GM10248 (cell line): ENCODE results near the gene AMFR.

Experiments used
- CTCF ChIA-PET: fragments of 300-600 bp; sonication (Branson Sonifier 250); formaldehyde crosslinking; extraction: SDS; loops from one replicate; lab custom pipeline; 2021; ENCODE audit warnings: antibody characterized with exemption; lab: Yijun Ruan, JAX
- POLR2A ChIA-PET: fragments of 350-650 bp; sonication (Branson Sonifier 250); formaldehyde crosslinking; extraction: SDS; loops from one replicate; lab custom pipeline; 2020; ENCODE audit warnings: antibody characterized with exemption; lab: Yijun Ruan, JAX
- DNase-seq: peaks from one replicate; pipeline ENCODE4 v3.0.0; 2012; ENCODE audit errors: extremely low spot score
- TF ChIP-seq, protein P1 (sequence below): IDR thresholded peaks from 2 replicates; pipeline ENCODE4 v1.5.1; 2012; ENCODE audit warnings: mild to moderate bottlenecking, low read depth; ENCODE audit errors: extremely low read depth, missing control alignments, control extremely low read depth

AMFR gene

GRCh38 chr16:56315955-56316354 lies 109.4 kb downstream of the AMFR start:
- TF ChIP-seq, protein P1, sequence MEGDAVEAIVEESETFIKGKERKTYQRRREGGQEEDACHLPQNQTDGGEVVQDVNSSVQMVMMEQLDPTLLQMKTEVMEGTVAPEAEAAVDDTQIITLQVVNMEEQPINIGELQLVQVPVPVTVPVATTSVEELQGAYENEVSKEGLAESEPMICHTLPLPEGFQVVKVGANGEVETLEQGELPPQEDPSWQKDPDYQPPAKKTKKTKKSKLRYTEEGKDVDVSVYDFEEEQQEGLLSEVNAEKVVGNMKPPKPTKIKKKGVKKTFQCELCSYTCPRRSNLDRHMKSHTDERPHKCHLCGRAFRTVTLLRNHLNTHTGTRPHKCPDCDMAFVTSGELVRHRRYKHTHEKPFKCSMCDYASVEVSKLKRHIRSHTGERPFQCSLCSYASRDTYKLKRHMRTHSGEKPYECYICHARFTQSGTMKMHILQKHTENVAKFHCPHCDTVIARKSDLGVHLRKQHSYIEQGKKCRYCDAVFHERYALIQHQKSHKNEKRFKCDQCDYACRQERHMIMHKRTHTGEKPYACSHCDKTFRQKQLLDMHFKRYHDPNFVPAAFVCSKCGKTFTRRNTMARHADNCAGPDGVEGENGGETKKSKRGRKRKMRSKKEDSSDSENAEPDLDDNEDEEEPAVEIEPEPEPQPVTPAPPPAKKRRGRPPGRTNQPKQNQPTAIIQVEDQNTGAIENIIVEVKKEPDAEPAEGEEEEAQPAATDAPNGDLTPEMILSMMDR, result no peak
- no peak for DNase-seq
- POLR2A ChIA-PET, result no interaction called here
- CTCF ChIA-PET, result interaction anchor here (1.0 kb wide), 1 partner anchor 369 kb away, joined by 4 read pairs; no protein-coding TSS in a partner anchor

DNA sequence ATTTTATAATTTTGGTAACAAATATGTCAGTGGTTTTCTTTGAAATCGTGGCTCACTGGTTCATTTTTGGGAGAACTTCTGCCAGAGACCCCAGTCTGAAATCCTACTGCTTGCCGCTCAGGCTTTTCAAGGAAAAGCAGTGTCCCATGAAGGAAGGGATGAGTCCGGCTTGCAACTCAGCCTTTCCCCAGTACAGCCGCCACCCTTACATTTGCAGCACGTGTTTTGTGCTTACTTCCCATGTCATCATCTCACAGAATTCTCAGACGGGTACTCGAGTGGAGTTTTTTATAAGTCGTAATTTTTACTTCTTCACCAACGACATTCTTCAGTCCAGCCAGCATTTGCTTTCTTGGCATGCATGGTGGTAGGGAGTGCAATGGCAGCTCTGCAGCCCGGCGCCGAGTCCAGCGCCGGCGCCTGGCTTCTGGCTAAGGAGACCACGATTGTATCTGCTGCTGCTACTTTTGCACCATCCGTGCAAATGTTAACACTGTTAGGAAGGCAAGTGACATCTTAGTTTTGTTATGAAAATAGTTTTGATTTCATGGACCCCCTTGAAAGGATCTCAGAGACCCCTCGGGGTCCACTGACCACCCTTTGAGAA lies 111.0 kb downstream of the AMFR start:
- CTCF ChIA-PET, result interaction anchor here (0.7 kb wide), 1 partner anchor 370 kb away, joined by 3 read pairs; no protein-coding TSS in a partner anchor
- POLR2A ChIA-PET, result interaction anchor here (0.6 kb wide), 1 partner anchor 871 kb away, joined by 4 read pairs; no protein-coding TSS in a partner anchor
- TF ChIP-seq, protein P1, result no peak
- DNase-seq, result no peak

GRCh38 chr16:56312556-56312955 lies 112.8 kb downstream of the AMFR start:
- TF ChIP-seq, protein P1, result no peak
- ChIA-PET POLR2A (no interaction called here), CTCF (interaction anchor here (10.6 kb wide), 1 partner anchor 8 kb away, joined by 83 read pairs; no protein-coding TSS in a partner anchor)
- no peak for DNase-seq

DNA sequence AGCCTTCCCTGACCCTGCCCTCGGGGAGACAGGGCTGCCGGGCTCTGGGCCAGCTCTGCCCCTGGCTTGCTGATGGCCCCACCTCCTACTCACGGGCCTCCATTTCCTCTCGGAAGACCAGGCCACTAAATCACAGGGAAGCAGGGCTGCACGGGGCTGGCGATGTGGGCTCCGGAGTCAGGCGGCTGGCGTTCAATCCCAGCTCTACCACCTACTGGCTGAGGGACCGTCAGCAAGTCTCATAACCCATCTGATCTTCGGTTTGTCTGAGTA lies 113.4 kb downstream of the AMFR start:
- TF ChIP-seq, protein P1, result no peak
- no peak for DNase-seq
- CTCF ChIA-PET, result interaction anchor here (10.6 kb wide), 1 partner anchor 9 kb away, joined by 83 read pairs; no protein-coding TSS in a partner anchor
- POLR2A ChIA-PET, result no interaction called here
